DMS153 treated with DMSO at 0.1 percent for 48 hours (cell line): Measurements from ENCODE around the gene KRT81.
A peak's percentile ranks its signal among the peaks of the same experiment; 100 is the strongest.

Source experiments
- DNase-seq: peaks from one replicate; lab custom pipeline; 2025; ENCODE audit not compliant: unreplicated experiment; lab: John Stamatoyannopoulos, UW

KRT81 gene

GRCh38 chr12:52291267-52291935 lies at the start of gene KRT81:
KRT81 (minus strand) TSS chr12:52291534; CDS start chr12:52291465, 69 bp downstream.
- no peak for DNase-seq

- no peak for DNase-seq
Observed at GRCh38 chr12:52338241-52338960, 47.1 kb upstream of the KRT81 start.

- DNase-seq, result no peak
Observed at GRCh38 chr12:52337054-52337453, 45.7 kb upstream of the KRT81 start.

GRCh38 chr12:52336641-52337040 lies 45.3 kb upstream of the KRT81 start:
- no peak for DNase-seq

GRCh38 chr12:52335598-52336262 lies 44.4 kb upstream of the KRT81 start:
- DNase-seq, result peak; percentile 41

- DNase-seq, result no peak
Observed at GRCh38 chr12:52334185-52334584, 42.9 kb upstream of the KRT81 start.

- DNase-seq, result peak; percentile 49
Observed at GRCh38 chr12:52333321-52333720, 42.0 kb upstream of the KRT81 start.

- no peak for DNase-seq
Observed at GRCh38 chr12:52332381-52332780, 41.0 kb upstream of the KRT81 start.

- DNase-seq, result no peak
Observed at GRCh38 chr12:52331833-52332232, 40.5 kb upstream of the KRT81 start.

- DNase-seq, result no peak
Observed at GRCh38 chr12:52331039-52331438, 39.7 kb upstream of the KRT81 start.

- no peak for DNase-seq
Observed at GRCh38 chr12:52327830-52328500, 36.6 kb upstream of the KRT81 start.

GRCh38 chr12:52327052-52327829 lies 35.9 kb upstream of the KRT81 start:
- peak; percentile 61 for DNase-seq

- DNase-seq, result no peak
Observed at GRCh38 chr12:52324153-52324444, 32.8 kb upstream of the KRT81 start.

- DNase-seq, result peak; percentile 17
Observed at GRCh38 chr12:52323416-52324152, 32.2 kb upstream of the KRT81 start.

- DNase-seq, result no peak
Observed at GRCh38 chr12:52323001-52323400, 31.7 kb upstream of the KRT81 start.

GRCh38 chr12:52322069-52322468 lies 30.7 kb upstream of the KRT81 start:
- DNase-seq, result no peak

GRCh38 chr12:52321418-52321817 lies 30.1 kb upstream of the KRT81 start:
- peak; percentile 66 for DNase-seq

GRCh38 chr12:52320784-52321400 lies 29.6 kb upstream of the KRT81 start, which contains the start of gene KRT83:
KRT83 (minus strand) TSS chr12:52321398; CDS start chr12:52321335, 63 bp downstream.
- DNase-seq, result no peak

- no peak for DNase-seq
Observed at GRCh38 chr12:52319097-52319496, 27.8 kb upstream of the KRT81 start.
